Measurements from ENCODE around the gene LYZL2. TPM values are rescaled to one million over a fixed set of nuclear protein-coding genes. Genes with fewer than 3 reads are reported as not detected.

The LYZL2 gene
- total and polyA plus RNA-seq, 2 of the 8 experiments (the other 6 are each of a cell fraction or from before 2014, with no cell fraction given): not detected

DNA sequence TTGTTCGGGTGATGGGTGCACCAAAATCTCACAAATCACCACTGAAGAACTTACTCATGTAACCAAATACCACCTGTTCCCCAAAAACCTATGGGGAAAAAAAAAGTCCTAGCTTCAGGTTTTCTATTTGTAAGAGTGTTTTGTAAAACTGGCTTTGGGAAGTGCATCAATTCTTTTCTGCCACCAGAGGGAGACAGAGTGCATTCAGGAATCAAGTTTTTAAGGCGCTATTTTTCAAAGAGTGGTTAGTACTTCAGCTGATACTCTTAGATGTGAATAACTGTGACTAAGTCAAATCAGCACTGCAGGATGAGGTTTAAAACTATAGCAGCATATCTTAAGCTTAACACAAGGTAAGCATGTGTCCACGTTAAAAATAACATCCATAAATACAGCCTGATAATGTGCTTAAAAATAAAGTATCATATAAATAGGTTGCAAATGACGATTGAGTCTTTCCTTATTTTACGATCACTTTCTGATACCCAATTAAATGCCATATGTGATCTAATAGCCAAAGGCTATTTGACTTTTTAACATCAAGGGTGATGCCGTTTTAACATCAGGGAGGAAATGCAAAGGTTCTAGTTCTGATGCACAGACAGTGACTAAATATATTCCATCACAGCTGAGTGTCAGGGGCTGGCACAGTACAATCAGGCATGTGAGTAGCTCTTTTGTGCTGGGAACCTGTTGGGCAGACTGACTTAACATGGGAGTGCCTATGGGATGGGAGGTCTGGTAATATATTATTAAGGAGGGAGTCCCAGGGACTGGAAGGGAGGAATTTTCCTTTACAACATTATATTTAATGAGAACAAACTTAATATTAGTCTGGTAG, 10.6 kb upstream of the LYZL2 start:
- H2AK5ac ChIP-seq (ENCODE audit: low read depth, low read length): no peak overlapping the region
- no peak overlapping the region for H3K23ac ChIP-seq (ENCODE audit: insufficient read length)
- H2AFZ ChIP-seq (ENCODE audit: low read length): no peak overlapping the region
- no peak overlapping the region for H3K4me2 ChIP-seq (ENCODE audit: insufficient read depth in 1 of 2, low read depth in 2 of 2, low read length in 2 of 2)
- H3K4me3 ChIP-seq (ENCODE audit: extremely low read depth in 1 of 4, insufficient read depth in 2 of 4, low read depth in 3 of 4, low read length in 4 of 4): no peak overlapping the region
- peaks cover 0 to 7% (median 3%) of the 10 kb centered on the region in 4 experiments; a peak in 3 of 7 replicates for H3K4me1 ChIP-seq (replicated peaks in 1 of 4; ENCODE audit: control insufficient read depth in 3 of 4, insufficient read depth in 4 of 4, low read length in 3 of 4)
- no peak overlapping the region for H4K91ac ChIP-seq (replicated peaks; ENCODE audit: insufficient read length, low read length)
- no peaks in the 10 kb centered on the region for H3K79me2 ChIP-seq (ENCODE audit: control insufficient read depth in 1 of 2, insufficient read depth in 2 of 2, low read length in 2 of 2)
- ChIA-PET POLR2A (ENCODE audit: partially characterized antibody) (no interaction called here), CTCF (ENCODE audit: partially characterized antibody) (interaction anchor here (0.6 to 3.2 kb wide), 42 partner anchors 8 to 1350 kb away, joined by 3 to 20 read pairs (median 4); partner anchors contain the start of gene LYZL2)
- no peak overlapping the region for H4K5ac ChIP-seq (ENCODE audit: insufficient read length, low read depth, low read length)
- H3K9me3 ChIP-seq (ENCODE audit: insufficient read depth in 2 of 2, low read depth in 1 of 2, low read length in 1 of 2): no peaks in the 10 kb centered on the region
- no peak overlapping the region for H3K14ac ChIP-seq (ENCODE audit: insufficient read length)
- H3K56ac ChIP-seq (replicated peaks; ENCODE audit: insufficient read length, low read depth, low read length): no peak overlapping the region
- no peak overlapping the region for H2BK5ac ChIP-seq (ENCODE audit: low read depth, low read length)
- no peaks in the 10 kb centered on the region for H3K27me3 ChIP-seq (replicated peaks in 1 of 4; ENCODE audit: control insufficient read depth in 3 of 4, extremely low read depth in 1 of 4, insufficient read depth in 3 of 4, low read length in 3 of 4)
- no peaks in the 10 kb centered on the region for H4K20me1 ChIP-seq (replicated peaks in 1 of 2; ENCODE audit: control insufficient read depth in 1 of 2, insufficient read depth in 2 of 2, low read length in 2 of 2)
- H2BK20ac ChIP-seq (ENCODE audit: low read length): no peak overlapping the region
- H3K79me1 ChIP-seq (ENCODE audit: low read depth, low read length): no peaks in the 10 kb centered on the region
- no peaks in the 10 kb centered on the region for H3K36me3 ChIP-seq (ENCODE audit: control insufficient read depth in 2 of 4, insufficient read depth in 4 of 4, low read length in 3 of 4)
- H3K23me2 ChIP-seq (ENCODE audit: low read depth, low read length): no peaks in the 10 kb centered on the region
- H3K27ac ChIP-seq (ENCODE audit: low read depth, low read length): no peak overlapping the region
- no peak for DNase-seq (ENCODE audit: low read depth in 1 of 2, low spot score in 2 of 2)
- no peak overlapping the region for H2BK120ac ChIP-seq (replicated peaks; ENCODE audit: low read depth, low read length)
- no peak overlapping the region for H3K4ac ChIP-seq (replicated peaks; ENCODE audit: insufficient read length, low read depth, low read length)
- H2BK15ac ChIP-seq (ENCODE audit: low read length): no peak overlapping the region
- H3K9ac ChIP-seq (replicated peaks in 1 of 4; ENCODE audit: extremely low read depth in 1 of 4, low read depth in 3 of 4, low read length in 3 of 4): no peak overlapping the region
- no peak overlapping the region for H4K8ac ChIP-seq (ENCODE audit: extremely low read depth, insufficient read depth, low read length)
- 51% methylated on average over 6 of the region's 6 CpGs; no CpG with 5 or more reads in 1 of the 2 experiments for WGBS, 2 experiments (ENCODE audit: extremely low coverage in 1 of 2, insufficient coverage in 1 of 2, insufficient read length in 1 of 2, insufficient replicate concordance in 2 of 2, low coverage in 1 of 2, low lambda C conversion rate in 2 of 2, missing lambda C conversion rate in 1 of 2)
- FAIRE-seq: no peak
- H2BK12ac ChIP-seq (ENCODE audit: low read depth, low read length): no peak overlapping the region
- H3K18ac ChIP-seq (ENCODE audit: extremely low read depth, low read length): no peak overlapping the region
- TF ChIP-seq SP1 (IDR thresholded peaks at IDR 0.05; ENCODE audit: low read depth, low read length) (no peak), EZH2 (IDR thresholded peaks at IDR 0.05; ENCODE audit: low read depth, low read length, severe bottlenecking) (no peak), CBX8 (IDR thresholded peaks at IDR 0.05; ENCODE audit: borderline replicate concordance, low read depth, low read length) (no peak), CBX5 (IDR thresholded peaks at IDR 0.05; ENCODE audit: low read depth, low read length) (no peak), PHF8 (conservative IDR thresholded peaks at IDR 0.05; ENCODE audit: low read depth, low read length) (no peak), MAFK (IDR thresholded peaks at IDR 0.05; ENCODE audit: low read depth, low read length) (no peak), CHD2 (IDR thresholded peaks at IDR 0.05; ENCODE audit: low read length) (no peak)
- TF ChIP-seq, protein P1, sequence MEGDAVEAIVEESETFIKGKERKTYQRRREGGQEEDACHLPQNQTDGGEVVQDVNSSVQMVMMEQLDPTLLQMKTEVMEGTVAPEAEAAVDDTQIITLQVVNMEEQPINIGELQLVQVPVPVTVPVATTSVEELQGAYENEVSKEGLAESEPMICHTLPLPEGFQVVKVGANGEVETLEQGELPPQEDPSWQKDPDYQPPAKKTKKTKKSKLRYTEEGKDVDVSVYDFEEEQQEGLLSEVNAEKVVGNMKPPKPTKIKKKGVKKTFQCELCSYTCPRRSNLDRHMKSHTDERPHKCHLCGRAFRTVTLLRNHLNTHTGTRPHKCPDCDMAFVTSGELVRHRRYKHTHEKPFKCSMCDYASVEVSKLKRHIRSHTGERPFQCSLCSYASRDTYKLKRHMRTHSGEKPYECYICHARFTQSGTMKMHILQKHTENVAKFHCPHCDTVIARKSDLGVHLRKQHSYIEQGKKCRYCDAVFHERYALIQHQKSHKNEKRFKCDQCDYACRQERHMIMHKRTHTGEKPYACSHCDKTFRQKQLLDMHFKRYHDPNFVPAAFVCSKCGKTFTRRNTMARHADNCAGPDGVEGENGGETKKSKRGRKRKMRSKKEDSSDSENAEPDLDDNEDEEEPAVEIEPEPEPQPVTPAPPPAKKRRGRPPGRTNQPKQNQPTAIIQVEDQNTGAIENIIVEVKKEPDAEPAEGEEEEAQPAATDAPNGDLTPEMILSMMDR (IDR thresholded peaks at IDR 0.05; ENCODE audit: control extremely low read depth in 1 of 3, insufficient read depth in 1 of 3, low read depth in 1 of 3, low read length in 3 of 3): peak in 2 of 3 experiments; percentile 66 to 77; a peak in 3 of 4 replicates
